Measurements from ENCODE around the gene GPR135. TPM values are rescaled to one million over a fixed set of nuclear protein-coding genes. Genes with fewer than 3 reads are reported as not detected.

The GPR135 gene
- 4.6 and 6.5 TPM in 2 replicates for total RNA-seq
- polyA plus RNA-seq (2012) = 2.1 TPM

- no peak for DNase-seq (ENCODE audit: low read depth)
Observed at GRCh38 chr14:59465316-59466135, at the start of gene GPR135. Gene GPR135, minus strand, starts transcription at chr14:59465380. Its CDS starts 154 bp downstream, at chr14:59465226.

GRCh38 chr14:59511916-59512575, 46.9 kb upstream of the GPR135 start:
- no peak for DNase-seq (ENCODE audit: low read depth)

GRCh38 chr14:59510966-59511365, 45.8 kb upstream of the GPR135 start:
- DNase-seq (ENCODE audit: low read depth) = no peak

GRCh38 chr14:59510001-59510400, 44.8 kb upstream of the GPR135 start:
- DNase-seq (ENCODE audit: low read depth) = no peak

- DNase-seq (ENCODE audit: low read depth) = no peak
Observed at GRCh38 chr14:59509101-59509500, 43.9 kb upstream of the GPR135 start.

- DNase-seq (ENCODE audit: low read depth) = no peak
Observed at GRCh38 chr14:59507752-59508103, 42.5 kb upstream of the GPR135 start.

- peak; percentile 70 for DNase-seq (ENCODE audit: low read depth)
Observed at GRCh38 chr14:59507063-59507751, 42.0 kb upstream of the GPR135 start.

- no peak for DNase-seq (ENCODE audit: low read depth)
Observed at GRCh38 chr14:59503256-59503655, 38.1 kb upstream of the GPR135 start.

- DNase-seq (ENCODE audit: low read depth) = no peak
Observed at GRCh38 chr14:59500732-59501131, 35.6 kb upstream of the GPR135 start.

GRCh38 chr14:59492384-59492783, 27.2 kb upstream of the GPR135 start:
- no peak for DNase-seq (ENCODE audit: low read depth)

- no peak for DNase-seq (ENCODE audit: low read depth)
Observed at GRCh38 chr14:59490756-59491155, 25.6 kb upstream of the GPR135 start.

- DNase-seq (ENCODE audit: low read depth) = no peak
Observed at GRCh38 chr14:59484639-59485175, 19.5 kb upstream of the GPR135 start.

GRCh38 chr14:59483819-59484638, 18.8 kb upstream of the GPR135 start, which contains the start of the genes JKAMP and L3HYPDH:
Gene JKAMP, plus strand, starts transcription at chr14:59484517. Its CDS starts 73 bp downstream, at chr14:59484590.
Gene L3HYPDH, minus strand, starts transcription at chr14:59484408. Its CDS starts 92 bp downstream, at chr14:59484316.
- DNase-seq (ENCODE audit: low read depth) = peak; percentile 98

- peak; percentile 24 for DNase-seq (ENCODE audit: low read depth)
Observed at GRCh38 chr14:59483363-59483762, 18.2 kb upstream of the GPR135 start.

GRCh38 chr14:59482541-59483331, 17.6 kb upstream of the GPR135 start:
- peak; percentile 70 for DNase-seq (ENCODE audit: low read depth)

GRCh38 chr14:59481871-59482540, 16.8 kb upstream of the GPR135 start:
- peak; percentile 30 for DNase-seq (ENCODE audit: low read depth)

GRCh38 chr14:59481407-59481806, 16.2 kb upstream of the GPR135 start:
- DNase-seq (ENCODE audit: low read depth) = no peak

- no peak for DNase-seq (ENCODE audit: low read depth)
Observed at GRCh38 chr14:59480166-59480565, 15.0 kb upstream of the GPR135 start.

GRCh38 chr14:59478540-59478939, 13.4 kb upstream of the GPR135 start:
- no peak for DNase-seq (ENCODE audit: low read depth)
